HK-2 (cell line): ENCODE measurements around the gene EEA1.

Source experiments
- DNase-seq: peaks from one replicate; pipeline ENCODE4 v3.0.0-alpha.2; 2018; ENCODE audit not compliant: unreplicated experiment

Gene EEA1

DNA sequence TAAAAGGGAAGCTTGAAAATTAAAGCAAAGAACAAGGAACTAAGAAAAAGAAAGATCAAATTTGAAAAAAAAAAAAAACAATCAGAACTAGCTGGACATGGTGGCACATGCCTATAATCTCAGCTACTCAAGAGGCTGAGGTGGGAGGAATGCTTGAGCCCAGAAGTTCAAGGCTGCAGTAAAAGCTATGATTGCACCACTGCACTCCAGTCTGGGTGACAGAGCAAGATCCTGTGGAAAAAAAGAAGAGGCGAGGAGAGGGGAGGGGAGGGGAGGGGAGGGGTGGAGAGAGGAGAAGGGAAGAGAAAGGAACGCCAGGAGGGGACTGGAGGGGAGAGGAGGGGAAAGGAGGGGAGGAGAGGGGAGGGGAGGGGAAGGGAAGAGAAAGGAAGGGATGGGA, 43.0 kb downstream of the EEA1 start:
- DNase-seq, result no peak

DNA sequence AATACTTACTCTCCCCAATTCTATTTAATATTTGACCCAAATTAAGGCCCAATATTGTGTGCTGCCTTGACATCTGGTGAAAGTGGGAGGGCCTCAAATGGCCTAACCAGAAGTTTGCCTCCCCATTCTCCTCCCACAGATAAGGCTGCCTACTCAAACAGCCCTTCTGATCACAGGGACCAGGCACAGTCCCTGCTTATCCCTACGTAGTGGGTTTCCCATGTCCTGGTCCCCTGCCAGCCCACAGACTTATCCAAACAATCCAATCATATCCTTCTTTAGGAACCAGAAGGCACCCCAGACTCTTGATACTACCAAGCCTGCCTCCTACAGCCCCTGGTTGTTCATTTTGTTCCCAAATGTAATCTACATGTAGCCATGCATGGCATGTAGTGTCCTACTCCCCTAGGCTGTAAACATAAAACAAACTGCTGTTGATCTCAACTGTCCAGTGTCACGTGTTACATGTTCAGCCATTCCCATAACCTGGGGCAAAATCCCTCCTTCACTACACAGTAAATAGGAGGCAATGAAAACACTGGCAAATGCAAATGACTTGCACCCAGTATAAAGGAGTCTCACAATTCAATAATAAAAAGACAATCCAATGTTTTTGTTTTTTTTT, 49.3 kb downstream of the EEA1 start:
- DNase-seq, result no peak

DNA sequence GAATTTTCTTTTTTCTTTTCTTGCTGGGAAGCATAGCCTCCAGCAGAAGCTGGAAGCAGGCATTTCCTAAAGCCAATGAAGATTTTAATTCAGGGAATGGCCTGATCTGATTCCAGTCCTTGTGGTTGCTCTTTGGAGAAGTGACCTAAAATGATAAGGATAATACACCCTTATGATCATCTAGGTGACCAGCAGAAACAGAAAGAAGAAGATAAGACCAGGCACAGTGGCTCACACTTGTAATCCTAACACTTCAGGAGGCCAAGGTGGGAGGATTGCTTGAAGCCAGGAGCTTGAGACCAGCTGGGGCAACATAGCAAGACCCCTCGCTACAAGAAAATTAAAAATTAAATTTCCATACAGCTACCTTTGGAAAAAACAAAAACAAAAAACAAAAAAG, 51.2 kb downstream of the EEA1 start:
- DNase-seq, result no peak

DNA sequence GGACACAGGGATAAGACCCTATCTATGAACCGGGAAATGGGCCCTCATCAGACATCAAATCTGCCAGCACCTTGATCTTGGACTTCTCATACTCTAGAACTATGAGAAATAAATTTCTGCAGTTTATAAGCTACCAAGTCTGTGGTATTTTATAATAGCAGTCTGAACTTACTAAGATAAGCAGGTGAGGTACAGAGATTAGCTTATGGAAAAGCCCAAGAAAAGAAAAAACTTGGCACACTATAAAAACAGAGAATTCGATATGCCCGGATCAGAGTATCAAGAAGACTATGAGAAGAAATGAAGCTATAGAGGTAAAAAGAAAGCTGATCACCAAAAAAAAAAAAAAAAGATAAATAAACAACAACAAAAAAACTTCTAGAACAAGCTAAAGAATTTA, 52.6 kb downstream of the EEA1 start:
- no peak for DNase-seq

DNA sequence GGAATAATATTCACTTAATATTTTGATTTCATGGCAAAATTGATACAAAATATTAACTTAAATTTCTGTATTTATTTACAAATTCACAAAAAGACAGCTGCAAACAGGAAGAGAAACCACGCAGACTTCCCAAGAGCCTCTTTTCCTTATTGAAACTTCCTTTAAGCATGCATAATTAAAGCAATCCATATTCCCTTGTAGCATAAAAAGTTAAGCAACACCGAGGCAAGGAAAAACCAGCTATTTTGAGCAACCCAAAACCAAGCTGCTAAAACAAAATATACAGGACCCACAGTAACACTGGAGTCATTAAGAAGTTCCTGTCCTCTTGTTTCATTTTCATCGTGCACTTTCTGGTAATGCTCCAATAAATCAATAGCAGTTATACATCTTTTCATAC, 58.0 kb downstream of the EEA1 start:
- no peak for DNase-seq

DNA sequence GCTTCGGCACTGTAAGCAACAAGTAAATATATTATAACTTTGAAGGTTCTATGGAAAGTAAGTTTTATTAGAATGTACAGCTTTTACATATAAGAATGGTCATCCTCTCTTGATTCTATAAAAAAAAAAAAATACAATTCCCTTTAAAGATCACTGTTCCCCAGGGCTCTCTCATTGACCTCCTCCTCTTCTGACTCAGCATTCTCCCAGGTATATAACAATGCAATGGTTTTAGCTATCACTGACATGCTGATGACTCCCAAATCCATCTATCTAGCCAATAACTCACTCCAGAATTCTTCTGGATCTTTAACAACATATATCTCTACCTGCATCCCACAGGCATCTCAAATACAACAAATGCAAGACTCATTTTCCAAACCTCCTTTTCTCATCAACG, 62.7 kb downstream of the EEA1 start:
- DNase-seq, result no peak

DNA sequence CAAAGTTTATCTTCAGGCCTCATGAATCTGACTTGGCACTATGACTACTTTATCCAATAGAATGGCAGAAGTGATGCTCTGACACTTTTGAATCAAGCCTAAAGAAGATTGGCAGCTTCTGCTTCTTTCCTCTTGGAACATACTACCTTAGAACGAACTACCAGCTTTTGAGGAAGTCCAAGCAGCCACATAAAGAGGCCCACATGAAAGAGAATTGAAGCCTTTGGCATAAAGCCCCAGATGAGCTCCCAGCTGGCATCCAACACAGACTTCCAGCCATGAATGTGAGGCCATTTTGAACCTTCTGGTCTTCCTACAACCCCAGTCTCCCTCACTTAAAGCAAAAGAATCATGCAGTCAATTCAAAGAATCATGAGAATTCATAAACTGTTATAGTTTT, 65.8 kb downstream of the EEA1 start:
- no peak for DNase-seq

DNA sequence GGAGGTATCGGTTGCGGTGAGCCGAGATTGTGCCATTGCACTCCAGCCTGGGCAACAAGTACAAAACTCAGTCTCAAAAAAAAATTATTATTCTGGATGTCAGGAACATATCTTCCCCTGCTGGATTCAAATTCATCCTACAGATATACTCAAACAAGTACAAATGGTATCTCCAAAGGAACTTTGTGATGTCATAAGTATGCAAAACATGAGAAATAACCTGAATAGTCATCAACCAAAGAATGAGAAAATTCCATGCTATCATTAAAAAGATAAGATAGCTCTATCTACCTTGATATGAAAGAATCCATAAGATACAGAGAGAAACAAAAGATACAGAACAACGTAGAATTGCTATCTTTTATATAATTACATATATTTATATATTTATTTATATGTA, 67.7 kb downstream of the EEA1 start:
- DNase-seq, result no peak

DNA sequence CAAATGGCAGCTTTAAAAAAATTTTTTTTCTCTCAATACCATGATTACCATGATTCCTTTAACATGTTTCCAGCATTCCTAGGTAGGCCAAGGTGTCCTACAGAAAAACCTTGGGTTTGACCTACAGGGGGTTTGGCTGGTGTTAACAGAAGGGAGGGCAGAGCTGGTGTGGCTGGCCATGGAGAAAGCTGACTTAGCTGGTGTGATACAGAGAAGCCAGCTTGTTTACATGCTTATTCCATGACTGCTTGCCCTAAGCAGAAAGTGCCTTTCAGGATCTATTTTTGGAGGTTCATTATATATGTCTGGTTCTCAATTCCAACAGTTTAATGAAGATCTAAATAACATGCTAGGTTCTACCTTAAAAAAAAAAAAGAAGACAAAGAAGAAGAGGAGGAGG, 68.6 kb downstream of the EEA1 start:
- DNase-seq, result no peak

DNA sequence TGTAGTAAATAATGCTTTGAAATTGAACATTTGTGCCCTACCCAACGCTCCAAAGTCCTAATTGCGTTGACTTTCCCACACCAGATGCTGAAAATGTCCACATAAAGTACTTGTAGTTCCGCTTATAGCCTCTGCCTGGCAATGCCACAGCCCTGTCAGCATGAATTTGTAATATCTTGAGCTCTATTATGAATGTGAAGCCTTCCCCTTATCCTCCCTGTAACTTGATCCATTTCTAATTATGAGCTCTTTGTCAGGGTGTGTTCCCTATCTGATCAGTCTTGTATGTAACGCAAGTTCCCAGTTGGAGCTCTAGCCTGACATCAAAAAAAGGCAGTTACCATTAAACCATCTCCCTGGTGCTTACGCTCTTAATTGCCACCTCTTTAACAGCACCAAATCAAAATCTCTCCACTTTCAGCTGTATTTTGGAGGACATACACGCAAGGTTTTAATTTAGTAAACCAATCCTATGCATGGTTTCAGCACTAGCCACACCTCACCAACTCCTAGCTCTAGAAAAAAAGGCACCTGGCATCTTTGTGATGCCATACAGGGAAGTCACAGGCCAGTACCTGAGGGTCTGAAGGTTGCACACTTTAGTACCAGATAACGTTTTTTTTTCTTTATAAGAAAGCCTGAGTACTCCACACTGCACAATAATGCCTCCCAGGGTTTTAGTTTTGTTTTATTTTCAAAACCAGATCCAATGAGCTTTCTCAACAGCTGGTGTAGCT, 69.3 kb downstream of the EEA1 start:
- DNase-seq, result no peak

DNA sequence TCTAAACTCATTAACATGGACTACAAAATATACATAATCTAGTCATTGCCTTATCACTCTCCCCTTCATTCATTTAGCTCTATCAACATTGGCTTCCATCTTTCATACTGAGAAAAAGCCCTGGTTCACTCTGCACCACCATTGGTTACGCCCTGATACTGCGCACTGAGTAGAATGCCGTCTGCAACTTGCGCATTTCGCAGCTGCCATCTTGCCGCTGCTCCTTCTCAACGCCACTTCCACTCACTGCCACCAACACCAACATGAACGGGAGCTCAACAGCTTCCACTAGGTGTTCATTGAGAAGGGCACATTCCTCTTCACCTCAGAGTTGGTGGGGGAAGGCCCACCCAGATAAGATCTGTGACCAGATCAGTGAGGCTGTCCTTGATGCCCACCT, 71.3 kb downstream of the EEA1 start:
- DNase-seq, result no peak

DNA sequence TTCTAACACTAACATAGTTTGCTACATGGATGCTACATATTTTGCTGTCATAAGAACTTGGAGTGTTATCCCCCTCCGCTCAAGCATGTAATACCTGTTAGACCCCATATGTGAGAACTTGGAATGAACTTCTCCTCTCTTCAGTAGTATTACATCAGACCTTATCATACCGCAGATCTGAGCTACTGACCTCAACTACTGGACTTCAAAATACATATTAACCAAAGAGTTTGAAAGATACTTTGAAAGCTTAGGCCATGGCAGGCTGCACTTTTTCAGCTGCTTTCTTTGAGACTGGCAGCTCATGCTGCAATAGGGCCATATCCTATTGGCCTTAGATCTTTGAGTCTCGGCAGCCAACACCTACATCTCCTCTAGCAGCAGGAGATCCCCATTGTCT, 74.8 kb downstream of the EEA1 start:
- no peak for DNase-seq

DNA sequence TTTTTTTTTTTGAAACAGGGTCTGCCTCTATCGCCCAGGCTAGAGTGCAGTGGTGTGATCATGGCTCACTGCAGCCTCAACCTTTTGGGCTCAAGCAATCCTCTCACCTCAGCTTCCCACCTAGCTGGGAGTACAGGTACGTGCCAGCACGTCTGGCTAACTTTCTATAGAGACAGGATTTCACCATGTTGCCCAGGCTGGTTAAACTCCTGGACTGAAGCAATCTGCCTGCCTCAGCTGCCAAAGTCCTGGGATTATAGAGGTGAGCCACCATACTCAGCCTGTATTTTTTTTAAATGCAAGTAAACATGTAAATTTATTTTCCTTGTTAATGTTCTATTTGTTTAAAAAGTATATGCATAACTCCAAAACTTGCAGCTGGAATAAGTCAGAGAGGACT, 80.4 kb downstream of the EEA1 start:
- no peak for DNase-seq

DNA sequence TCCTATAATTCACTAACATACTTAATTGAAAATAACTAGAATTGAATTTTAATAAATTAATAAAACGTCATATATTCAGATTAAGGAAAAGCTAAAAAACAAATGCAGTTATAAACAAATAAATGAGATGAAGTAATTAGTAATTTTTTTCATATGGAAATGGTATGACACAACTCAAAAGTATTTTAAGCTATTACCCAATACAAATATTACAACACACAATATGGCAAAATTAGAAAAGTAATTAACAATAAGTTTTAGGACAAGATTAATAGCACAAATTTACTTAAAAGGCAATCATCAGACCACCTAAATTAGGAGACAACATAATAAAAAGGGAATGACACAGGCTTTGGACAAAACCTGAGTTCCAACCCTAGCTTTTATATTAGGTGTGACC, 81.7 kb downstream of the EEA1 start:
- no peak for DNase-seq

DNA sequence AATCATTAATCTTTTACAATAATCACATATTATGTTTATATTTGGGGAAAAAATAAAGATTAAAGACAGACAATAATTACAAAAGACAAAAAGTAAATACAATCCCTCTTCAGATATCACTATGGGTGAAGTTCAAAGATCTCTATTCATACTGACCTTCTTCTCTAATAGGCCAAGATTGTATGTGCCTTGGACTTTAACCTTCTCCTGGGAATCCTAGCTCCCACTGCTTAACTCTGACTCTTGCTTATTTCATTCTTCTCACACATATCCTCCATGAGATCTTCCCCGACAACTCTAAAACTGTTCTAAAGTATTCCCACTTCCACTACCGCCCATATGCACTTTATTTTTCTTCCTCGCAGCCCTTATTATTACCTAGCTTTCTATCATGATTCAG, 83.8 kb downstream of the EEA1 start:
- DNase-seq, result no peak

DNA sequence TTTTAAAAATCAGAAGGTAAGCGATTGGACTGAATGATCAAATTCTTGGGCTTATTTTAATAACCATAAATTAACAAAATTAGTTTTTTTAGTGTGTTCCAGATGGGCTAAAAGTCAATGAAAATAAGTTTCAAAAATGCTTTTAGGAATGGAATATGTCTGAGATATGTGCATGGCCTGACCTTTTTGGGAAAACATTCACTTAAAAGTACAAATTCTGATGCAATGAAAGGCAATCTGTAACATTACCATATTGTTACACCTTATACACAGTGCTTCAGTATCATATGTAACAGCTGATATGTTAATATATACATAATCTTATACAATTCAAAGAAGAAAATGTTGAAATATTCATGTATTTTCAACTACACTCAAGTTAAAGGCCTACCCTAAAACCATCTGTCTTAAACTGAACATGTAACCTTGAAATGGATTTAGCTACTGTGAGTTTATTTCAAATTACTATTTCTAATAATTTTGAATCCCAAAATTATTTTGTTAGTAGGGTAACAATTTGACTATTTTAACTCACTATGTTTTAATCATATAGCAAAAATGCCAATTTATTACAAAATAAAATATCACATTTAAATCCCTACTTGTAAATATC, 84.8 kb downstream of the EEA1 start:
- DNase-seq, result no peak

DNA sequence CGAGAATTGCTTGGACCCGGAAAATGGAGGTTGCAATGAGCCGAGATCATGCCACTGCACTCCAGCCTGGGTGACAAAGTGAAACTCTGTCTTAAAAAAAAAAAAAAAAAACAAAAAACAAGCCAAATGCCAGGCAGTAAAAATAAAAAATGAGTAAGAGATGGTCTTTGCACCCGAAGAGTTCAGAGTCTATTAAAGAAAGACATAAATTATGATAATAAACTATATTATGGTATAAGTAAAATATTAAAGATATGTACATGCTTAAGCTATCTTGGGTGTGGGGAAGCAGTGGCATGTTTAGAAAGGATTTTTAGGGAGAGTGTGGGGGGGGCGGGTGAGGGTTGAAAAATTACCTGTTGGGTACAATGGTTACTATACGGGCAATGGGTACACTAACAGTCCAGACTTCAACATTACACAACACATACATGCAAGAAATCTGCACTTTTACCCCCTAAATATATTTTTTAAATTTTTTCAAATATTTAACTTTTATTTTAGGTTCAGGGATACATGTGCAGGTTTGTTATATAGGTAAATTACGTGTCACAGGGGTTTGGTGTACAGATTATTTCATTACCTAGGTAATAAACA, 99.3 kb downstream of the EEA1 start:
- DNase-seq, result no peak

DNA sequence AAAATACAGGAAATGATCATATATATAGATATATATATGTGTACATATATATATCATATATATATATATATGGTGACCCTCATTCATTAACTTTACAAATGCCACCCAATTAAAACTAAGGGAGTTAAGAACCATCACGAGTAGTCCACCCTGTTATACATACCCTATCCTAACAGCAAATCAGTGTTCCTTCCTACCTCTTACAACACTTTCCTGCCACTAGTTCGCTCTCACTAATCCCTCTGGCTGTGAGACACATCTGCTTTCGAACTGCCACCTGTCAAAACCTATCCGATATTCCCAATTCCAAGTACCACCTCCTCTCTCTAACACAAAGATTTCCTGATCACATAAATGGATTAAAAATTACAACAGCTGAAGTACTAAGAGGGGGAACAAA, 100.5 kb downstream of the EEA1 start:
- no peak for DNase-seq

DNA sequence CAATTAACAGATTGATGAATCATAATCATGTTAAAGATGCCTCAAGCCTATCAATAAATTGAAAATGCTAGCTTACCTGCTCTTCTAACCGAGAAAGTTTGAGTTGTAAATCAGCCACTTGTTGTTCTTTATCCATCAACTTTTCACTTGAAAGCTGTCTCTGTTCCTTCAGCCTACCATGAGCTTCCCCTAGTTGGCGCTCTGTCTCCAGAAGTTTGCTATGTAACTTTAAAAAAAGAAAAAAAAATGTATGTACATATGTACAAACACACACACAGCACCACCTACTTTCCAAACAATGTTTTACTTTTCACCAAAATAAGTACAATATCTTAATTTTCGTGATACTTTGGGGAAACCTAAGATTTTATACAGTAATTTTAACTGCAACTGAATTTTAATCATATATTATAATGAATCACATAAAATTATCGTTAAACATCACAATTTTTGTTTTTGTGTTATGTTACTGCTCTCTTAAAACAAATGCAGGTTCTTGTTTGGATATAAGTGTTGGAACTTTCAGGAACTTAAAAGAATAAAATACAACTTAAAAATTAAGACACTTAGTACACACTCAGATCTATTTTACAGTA, 101.2 kb downstream of the EEA1 start:
- no peak for DNase-seq

DNA sequence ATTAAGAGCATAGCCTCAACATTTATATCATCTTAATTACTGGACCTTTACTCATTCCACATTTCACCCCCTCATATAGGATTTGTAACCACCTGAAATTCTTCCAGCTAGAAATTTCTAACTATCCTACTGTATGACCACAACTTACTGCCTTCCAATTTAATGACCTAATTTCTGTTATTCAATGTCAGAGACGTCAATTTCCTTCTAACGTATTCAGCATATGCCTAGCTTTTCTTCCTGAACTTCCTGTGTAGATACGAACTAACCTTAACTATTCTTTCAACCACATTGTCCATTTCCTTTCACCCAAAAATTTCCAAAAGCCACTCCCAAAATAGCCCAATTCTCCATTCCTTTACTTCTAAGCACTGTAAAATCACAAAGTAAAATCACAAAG, 108.0 kb downstream of the EEA1 start:
- DNase-seq, result no peak

DNA sequence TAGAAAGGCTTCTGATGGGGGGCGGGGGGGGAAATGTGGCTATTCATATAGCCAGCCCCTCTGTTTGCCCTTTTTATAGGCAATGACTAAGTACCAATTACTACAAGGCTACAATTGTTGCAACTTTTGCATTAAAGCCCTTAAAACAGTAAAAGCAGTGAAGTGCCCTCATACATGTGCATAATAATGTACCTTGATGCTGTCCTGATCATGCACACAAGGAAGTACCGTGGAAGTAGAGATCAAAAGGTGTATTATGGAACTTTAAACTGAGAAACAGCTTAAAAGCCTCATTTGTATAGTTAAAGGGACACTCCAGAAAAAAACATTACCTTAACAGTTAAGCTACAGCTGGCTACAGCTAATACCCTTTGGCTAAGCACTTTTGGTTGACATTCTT, 114.5 kb downstream of the EEA1 start:
- no peak for DNase-seq

DNA sequence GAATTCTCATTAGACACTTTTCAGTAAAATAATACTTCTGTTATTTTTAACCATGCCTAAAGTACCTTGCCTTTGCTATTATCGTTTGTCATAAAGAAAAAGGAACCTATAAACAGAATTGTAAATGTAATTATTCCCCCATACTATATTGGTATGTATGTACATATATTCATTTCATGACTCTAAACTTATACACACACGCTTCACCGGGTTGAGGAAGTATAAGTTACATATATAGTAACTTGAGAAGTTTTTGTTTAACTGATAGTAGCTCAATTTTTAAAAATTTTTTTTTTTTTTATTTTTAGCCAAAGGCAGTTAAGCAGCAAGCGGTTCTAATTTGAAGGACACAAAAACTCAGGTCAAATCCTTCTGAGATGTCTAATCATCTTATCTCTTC, 118.7 kb downstream of the EEA1 start:
- no peak for DNase-seq

DNA sequence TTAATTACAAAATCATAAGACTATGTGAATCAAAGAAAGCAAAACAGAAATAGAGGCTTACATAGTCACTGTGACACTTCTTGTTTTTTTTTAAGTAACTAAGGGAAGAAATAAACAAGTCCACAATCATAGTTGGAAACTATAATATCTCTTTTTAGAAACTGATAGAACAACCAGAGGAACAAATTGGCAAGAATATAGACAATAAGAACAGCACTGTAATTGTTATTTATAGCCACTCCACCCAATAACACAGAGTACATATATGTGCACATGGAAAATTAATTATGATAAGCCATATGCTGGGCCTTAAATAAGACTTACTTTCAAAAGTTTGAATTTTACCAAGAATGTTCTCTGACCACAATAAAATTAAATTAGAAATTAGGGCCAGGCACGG, 125.2 kb downstream of the EEA1 start:
- no peak for DNase-seq
